Esophagus mucosa (tissue), 1 donor: ENCODE measurements around the gene EIF5. TPM values are rescaled to one million over a fixed set of nuclear protein-coding genes. Genes with fewer than 3 reads are reported as not detected.

Source experiments
- total RNA-seq: library from RNA; stranded (reverse); gene quantifications from one replicate; pipeline ENCODE4 v1.2.4, GENCODE V29; 2023
- donor health status: DM: yes; HTN: yes; CAD: no.

The EIF5 gene
- total RNA-seq, 1 donor from 2014 or later = 253 TPM

Other genes starting within 250 kb of the EIF5 start
- 0.20 TPM for gene EXOC3L4, start 239.5 kb upstream of the EIF5 start, total RNA-seq
- gene TNFAIP2, start 210.8 kb upstream of the EIF5 start, total RNA-seq = 85.3 TPM
- gene MARK3, start 51.2 kb downstream of the EIF5 start, total RNA-seq = 62.1 TPM
- gene CKB, start 188.6 kb downstream of the EIF5 start, total RNA-seq = 17.8 TPM
- 6.1 TPM for gene TRMT61A, start 195.0 kb downstream of the EIF5 start, total RNA-seq
- 23.6 TPM for gene BAG5, start 228.4 kb downstream of the EIF5 start, total RNA-seq
- 30.3 TPM for gene COA8, start 228.7 kb downstream of the EIF5 start, total RNA-seq